MM.1S (cell line): ENCODE measurements around the gene PKD1.

Source experiments
- EZH2 ChIP-seq: fragments of 300-600 bp; sonication (generic); optimal IDR thresholded peaks from 2 replicates; pipeline ENCODE3; 2017; ENCODE audit warnings: low read depth, mild to moderate bottlenecking, antibody characterized with exemption, low read length, mixed read lengths
- TF ChIP-seq, protein P1 (sequence below): fragments of 300-600 bp; sonication (generic); IDR thresholded peaks from 2 replicates; pipeline ENCODE4 v1.5.1; 2016; ENCODE audit warnings: antibody characterized with exemption, low read length, mixed read lengths

DNA sequence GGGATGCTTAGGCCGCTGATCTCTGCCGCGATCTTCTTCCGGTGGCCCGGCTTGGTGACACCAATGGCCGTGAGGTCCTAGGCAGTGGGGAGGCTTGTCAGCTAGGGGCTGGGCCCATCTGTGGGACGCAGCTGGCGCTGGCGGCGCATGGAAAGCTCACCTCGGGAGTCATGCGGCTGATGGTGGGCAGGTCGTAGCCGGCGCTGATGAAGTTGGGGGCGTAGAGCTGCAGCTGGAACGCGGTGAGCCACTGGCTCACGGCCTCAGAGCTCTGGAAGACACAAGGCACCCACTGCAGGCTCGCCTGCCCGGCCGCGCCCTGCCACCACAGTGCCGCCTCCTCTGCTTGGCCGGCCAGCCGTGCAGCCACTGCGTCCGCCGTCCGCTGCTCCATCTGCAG lies 48.0 kb upstream of the PKD1 start:
- TF ChIP-seq, protein P1, sequence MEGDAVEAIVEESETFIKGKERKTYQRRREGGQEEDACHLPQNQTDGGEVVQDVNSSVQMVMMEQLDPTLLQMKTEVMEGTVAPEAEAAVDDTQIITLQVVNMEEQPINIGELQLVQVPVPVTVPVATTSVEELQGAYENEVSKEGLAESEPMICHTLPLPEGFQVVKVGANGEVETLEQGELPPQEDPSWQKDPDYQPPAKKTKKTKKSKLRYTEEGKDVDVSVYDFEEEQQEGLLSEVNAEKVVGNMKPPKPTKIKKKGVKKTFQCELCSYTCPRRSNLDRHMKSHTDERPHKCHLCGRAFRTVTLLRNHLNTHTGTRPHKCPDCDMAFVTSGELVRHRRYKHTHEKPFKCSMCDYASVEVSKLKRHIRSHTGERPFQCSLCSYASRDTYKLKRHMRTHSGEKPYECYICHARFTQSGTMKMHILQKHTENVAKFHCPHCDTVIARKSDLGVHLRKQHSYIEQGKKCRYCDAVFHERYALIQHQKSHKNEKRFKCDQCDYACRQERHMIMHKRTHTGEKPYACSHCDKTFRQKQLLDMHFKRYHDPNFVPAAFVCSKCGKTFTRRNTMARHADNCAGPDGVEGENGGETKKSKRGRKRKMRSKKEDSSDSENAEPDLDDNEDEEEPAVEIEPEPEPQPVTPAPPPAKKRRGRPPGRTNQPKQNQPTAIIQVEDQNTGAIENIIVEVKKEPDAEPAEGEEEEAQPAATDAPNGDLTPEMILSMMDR, result no peak
- no peak for TF ChIP-seq EZH2
